ENCODE results near the gene GNA14.
"Not testable (repeated sequence)": the region's sequence is repeated elsewhere in the genome, so short reads cannot be mapped to it uniquely, and the experiment has no call there.

The GNA14 gene

GRCh38 chr9:77648234-77649108 lies at the start of gene GNA14:
TSS of gene GNA14 (minus strand) at chr9:77648322. CDS start at chr9:77647793, 529 bp downstream.
- DNase-seq = peak; percentile 46

- DNase-seq = no peak
These were observed 49.3 kb upstream of the GNA14 start for GRCh38 chr9:77697238-77697984.

- not testable (repeated sequence) for DNase-seq
These were observed 42.6 kb upstream of the GNA14 start for GRCh38 chr9:77690723-77691122.

GRCh38 chr9:77690119-77690518 lies 42.0 kb upstream of the GNA14 start:
- DNase-seq = not testable (repeated sequence)

GRCh38 chr9:77687737-77688136 lies 39.6 kb upstream of the GNA14 start:
- DNase-seq = not testable (repeated sequence)

GRCh38 chr9:77680581-77680980 lies 32.5 kb upstream of the GNA14 start:
- no peak for DNase-seq

GRCh38 chr9:77679661-77680368 lies 31.7 kb upstream of the GNA14 start:
- no peak for DNase-seq

GRCh38 chr9:77679088-77679487 lies 31.0 kb upstream of the GNA14 start:
- DNase-seq = peak; percentile 38

GRCh38 chr9:77677957-77678535 lies 29.9 kb upstream of the GNA14 start:
- DNase-seq = no peak

GRCh38 chr9:77677397-77677796 lies 29.3 kb upstream of the GNA14 start:
- no peak for DNase-seq

- DNase-seq = peak; percentile 48
These were observed 26.0 kb upstream of the GNA14 start for GRCh38 chr9:77673941-77674791.

GRCh38 chr9:77672183-77672582 lies 24.1 kb upstream of the GNA14 start:
- DNase-seq = no peak

- DNase-seq = no peak
These were observed 19.0 kb upstream of the GNA14 start for GRCh38 chr9:77667151-77667550.

GRCh38 chr9:77663754-77664153 lies 15.6 kb upstream of the GNA14 start:
- no peak for DNase-seq

- no peak for DNase-seq
These were observed 13.5 kb upstream of the GNA14 start for GRCh38 chr9:77661566-77662085.

GRCh38 chr9:77659926-77660325 lies 11.8 kb upstream of the GNA14 start:
- DNase-seq = no peak

- no peak for DNase-seq
These were observed 3.1 kb upstream of the GNA14 start for GRCh38 chr9:77651203-77651602.

- peak; percentile 76 for DNase-seq
These were observed 1.1 kb upstream of the GNA14 start for GRCh38 chr9:77649109-77649812.

GRCh38 chr9:77647267-77648233 lies 572 bp downstream of the GNA14 start:
- peak; percentile 59 for DNase-seq

GRCh38 chr9:77643871-77644270 lies 4.3 kb downstream of the GNA14 start:
- peak; percentile 67 for DNase-seq

Data from hematopoietic multipotent progenitor cell treated with erythropoietin and hydrocortisone succinate and interleukin-3 and kit ligand, for 4 days (in vitro differentiated cells).